NCI-H2196 treated with DMSO at 0.1 percent for 48 hours (cell line): ENCODE data around the gene NKAPD1.
"Not testable (repeated sequence)": the region's sequence is repeated elsewhere in the genome, so short reads cannot be mapped to it uniquely, and the experiment has no call there.

Experiments used
- DNase-seq: peaks from one replicate; lab custom pipeline; 2025; ENCODE audit not compliant: unreplicated experiment; lab: John Stamatoyannopoulos, UW

The NKAPD1 gene, protein sequence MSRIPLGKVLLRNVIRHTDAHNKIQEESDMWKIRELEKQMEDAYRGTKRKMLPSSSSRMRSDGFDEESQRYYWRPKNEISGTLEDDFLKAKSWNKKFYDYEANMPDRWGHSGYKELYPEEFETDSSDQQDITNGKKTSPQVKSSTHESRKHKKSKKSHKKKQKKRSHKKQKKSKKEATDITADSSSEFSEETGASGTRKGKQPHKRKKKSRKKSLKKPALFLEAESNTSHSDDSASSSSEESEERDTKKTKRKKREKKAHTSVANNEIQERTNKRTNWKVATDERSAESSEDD

DNA sequence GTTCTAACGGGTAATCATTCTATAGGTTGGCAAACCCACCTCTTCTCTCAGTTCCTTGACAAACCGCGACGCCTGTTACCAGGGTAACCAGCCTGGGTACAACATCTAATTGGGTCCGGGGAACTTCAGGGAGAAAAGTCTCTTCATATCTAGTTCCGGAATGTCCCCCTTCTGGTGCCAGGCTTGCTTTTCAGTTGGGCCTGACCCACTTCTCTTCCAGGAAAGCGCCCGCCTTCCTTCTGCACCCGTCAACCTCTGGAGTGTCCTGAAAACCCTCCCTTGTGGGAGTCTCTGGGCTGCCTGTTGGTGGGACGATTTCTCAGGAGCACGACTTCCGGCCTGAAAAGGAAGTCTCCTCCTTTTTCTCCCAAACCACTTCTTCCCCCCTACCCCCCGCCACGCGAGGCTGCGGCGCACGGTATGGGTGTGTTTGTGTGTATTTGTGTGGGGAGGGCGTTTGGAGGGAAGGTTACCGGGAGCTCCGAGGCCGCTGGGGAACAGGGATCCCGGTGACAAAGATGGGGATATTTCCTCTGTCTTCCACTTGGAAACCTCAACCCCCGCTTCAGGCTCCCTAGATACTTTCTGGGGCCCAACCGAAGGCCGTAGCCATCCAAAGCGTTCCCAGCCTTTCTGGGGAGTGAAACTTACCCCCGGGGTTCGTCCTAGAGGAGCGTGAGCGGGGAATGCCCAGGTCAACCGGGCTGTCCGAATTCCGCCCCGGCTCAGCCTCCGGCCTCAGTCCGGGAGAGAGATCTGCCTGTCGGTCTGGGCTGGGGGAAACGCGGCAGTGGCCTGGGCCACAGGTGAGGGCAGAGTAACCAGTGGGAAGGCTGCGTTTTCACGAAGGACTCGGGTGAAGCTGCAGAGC is at the start of gene NKAPD1, which contains the start of gene PIH1D2:
TSS of gene NKAPD1 (plus strand) at position 359 of the 871 bp plus-strand sequence. CDS start 1,276 bp downstream, outside the sequence.
TSS of gene PIH1D2 (minus strand) at position 77 of the 871 bp plus-strand sequence. CDS start 843 bp downstream, outside the sequence.
- peak; percentile 93 for DNase-seq

DNA sequence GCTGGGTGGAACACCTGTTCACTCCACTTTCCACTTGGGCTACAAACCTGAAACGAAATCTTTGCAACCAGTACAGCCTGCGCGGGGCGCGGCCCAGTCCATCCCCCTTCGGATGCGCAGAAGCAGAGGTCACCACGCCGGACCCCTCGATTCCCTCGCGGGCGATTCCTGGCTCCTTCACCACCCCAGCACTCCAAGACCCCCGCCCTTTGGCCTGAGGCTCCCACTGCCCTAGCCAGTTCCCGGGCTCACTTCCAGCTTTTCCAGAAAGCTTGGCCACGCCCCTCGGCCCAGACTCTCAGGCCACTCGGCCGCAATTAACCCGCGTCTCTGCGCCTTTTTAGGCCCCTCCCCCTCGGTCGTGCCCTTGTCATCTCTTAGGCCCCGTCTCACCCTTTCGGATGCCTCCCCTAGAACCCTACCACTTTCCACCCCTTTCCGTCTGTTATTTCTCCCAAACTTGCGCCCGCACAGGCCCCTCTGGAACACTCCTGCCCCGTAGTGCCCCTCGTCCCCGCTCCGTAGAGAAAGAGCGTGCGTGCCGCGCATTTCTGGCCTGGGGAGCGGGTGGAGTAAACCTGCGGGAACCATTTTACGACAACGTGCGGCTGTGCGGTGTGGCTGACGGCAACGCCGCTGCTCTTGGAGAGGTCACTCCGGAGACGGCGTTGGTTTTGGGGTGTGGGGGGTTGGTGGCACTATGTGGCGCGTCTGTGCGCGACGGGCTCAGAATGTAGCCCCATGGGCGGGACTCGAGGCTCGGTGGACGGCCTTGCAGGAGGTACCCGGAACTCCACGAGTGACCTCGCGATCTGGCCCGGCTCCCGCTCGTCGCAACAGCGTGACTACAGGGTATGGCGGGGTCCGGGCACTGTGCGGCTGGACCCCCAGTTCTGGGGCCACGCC is 49.1 kb upstream of the NKAPD1 start, which contains the start of gene DLAT:
TSS of gene DLAT (plus strand) at position 636 of the 906 bp plus-strand sequence. CDS start at position 701, 65 bp downstream.
- DNase-seq, result peak; percentile 81

DNA sequence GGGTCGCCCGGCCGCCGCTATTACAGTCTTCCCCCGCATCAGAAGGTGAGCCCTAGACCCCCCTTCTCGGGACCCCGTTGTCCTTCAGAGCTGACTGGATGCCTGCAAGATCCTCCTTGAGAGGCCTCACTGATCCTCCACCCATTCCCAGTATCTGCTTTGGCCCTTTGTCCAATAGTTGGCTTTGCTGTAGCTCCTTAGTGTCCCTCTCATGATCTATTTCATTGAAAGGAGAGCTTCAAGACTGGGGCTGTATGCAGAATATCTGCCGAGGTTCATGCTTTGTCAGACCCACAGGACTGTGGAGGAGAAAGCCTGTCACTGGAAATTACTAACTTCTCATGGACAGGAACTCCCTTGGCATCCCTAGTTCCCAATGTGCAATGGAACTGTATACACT is 48.4 kb upstream of the NKAPD1 start:
- no peak for DNase-seq

DNA sequence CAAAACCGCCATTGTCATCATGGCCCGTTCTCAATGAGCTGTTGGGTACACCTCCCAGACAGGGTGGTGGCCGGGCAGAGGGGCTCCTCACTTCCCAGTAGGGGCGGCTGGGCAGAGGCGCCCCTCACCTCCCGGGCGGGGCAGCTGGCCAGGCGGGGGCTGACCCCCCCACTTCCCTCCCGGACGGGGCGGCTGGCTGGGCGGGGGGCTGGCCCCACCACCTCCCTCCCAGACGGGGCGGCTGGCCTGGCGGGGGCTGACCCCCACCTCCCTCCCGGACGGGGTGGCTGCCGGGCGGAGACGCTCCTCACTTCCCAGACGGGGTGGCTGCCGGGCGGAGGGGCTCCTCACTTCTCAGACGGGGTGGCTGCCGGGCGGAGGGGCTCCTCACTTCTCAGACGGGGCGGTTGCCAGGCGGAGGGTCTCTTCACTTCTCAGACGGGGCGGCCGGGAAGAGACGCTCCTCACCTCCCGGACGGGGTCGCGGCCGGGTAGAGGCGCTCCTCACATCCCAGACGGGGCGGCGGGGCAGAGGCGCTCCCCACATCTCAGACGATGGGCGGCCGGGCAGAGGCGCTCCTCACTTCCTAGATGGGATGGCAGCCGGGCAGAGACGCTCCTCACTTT is 47.2 kb upstream of the NKAPD1 start:
- not testable (repeated sequence) for DNase-seq

DNA sequence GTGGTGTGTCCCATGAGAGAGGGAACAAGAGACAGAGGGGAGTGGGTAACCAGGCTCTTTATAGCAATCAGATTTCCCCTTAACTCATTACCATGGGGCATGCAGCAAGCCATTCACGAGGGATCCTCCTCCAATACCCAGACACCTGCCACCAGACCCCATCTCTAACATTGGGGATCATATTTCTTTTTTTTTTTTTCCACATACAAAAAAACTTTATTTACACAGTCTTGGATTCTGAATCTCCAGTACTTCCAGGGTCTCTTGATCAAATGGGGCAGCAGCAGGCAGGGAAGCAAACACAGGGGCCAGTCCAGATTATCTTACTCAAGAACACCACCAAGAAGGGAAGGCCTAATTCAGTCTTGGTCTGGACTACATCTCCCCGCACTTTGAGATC is 44.6 kb upstream of the NKAPD1 start:
- DNase-seq, result no peak

DNA sequence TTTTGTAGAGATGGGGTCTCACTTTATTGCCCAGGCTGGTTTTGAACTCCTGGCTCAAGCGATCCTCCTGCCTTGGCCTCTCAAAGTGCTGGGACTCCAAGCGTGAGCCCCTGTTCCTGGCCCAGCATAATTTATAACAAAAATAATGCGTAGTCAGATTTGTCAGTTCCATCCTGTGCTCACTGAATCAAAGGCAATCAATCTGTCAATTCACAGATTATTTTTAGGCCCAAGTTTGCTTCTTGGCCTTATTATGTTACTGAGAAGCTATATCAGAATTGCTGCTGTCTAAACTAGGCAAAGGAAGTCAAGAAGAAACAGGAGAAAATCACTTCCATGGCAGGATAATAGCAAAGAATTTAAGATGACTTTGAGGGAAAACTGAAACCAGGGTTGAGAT is 40.2 kb upstream of the NKAPD1 start:
- no peak for DNase-seq

DNA sequence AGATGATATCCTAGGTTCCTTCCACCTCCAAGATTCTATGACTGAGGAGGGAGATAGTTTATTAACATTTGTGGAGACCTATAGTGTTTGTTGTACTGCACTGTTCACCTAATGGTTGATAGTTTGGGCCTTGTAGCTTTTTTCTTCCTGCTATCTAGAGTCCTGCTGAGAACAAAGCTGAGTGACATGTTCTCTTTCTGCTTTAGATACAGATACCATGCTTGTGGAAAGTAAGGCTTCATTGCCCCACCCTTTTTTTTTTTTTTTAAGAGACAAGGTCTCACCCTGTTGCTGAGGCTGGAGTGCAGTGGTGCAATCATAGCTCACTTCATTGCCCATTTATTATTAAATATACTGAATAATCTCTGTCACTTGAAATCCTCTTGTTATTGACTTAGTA is 36.6 kb upstream of the NKAPD1 start:
- no peak for DNase-seq

DNA sequence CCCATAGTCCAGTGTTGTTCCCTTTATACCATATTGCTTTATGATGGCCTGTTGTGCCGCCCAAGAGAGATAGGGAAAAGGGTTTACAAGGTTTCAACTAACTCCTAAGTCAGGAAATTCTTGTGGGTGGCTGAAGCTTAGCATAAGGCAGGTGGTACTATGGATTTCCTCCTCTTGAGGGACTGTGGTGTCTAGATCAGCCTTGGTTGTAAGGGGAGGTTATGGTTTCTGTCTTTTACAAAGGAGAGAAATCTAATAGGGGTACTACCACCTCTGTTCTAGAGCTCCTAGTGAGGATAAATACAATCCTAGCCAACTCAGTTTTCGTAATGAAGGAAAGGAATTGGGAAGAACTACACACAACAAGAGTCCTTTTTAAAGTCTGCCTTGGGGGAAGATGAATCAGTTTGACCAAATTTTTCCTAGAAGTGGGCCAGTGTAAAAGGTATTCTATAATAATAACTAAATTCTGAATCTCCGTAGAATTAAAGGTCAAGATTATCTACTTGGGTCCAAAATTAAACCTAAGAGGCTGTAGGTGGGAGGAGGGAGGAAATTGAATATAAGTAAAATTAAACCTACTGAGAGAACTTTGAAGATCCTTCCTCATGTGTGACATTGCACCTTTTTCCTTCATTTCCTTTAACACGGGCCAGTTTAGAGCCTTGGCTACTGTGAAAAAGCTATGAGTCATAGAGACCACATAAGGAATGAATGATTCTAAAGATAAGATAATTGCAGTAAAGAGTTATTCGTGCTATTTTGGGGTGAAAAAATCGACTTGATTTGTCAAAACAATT is 31.7 kb upstream of the NKAPD1 start:
- no peak for DNase-seq

DNA sequence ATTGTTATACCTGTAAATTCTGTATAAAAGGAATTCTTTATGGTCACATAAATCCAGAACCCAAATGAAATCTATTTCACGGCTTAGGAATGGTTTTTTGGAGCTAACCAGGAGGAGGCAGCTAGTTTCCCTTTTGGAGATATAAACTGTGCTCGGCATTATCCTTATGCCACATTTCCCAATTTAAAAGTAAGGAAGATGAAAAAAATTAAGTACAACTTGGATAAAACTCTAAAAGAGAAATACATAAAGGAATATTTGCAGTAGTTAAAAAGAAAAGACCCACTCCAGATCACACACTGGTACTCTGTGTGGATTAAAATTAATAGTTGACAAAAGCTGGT is 31.2 kb upstream of the NKAPD1 start:
- no peak for DNase-seq

DNA sequence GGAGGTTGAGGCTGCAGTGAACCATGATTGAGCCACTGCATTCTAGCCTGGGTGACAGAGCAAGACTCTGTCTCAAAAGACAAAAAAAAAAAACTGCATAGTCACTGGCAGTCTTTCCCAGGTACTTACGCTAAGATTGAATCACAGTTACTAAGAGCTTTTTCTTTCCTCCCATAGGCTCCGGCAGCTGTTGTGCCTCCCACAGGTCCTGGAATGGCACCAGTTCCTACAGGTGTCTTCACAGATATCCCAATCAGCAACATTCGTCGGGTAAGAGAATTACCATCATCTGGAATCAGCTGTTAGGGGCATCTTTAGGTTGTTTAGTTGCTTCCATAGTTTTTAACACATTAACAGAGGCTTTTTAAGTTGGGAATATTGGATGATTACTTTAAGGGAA is 29.1 kb upstream of the NKAPD1 start:
- DNase-seq, result no peak

DNA sequence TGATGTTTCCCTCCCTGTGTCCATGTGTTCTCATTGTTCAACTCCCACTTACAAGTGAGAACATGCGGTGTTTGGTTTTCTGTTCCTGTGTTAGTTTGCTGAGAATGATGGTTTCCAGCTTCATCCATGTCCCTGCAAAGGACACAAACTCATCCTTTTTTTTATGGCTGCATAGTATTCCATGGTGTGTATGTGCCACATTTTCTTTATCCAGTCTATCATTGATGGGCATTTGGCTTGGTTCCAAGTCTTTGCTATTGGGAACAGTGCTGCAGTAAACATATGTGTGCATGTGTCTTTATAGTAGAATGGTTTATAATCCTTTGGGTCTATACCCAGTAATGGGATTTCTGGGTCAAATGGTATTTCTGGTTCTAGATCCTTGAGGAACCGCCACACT is 27.5 kb upstream of the NKAPD1 start:
- not testable (repeated sequence) for DNase-seq

DNA sequence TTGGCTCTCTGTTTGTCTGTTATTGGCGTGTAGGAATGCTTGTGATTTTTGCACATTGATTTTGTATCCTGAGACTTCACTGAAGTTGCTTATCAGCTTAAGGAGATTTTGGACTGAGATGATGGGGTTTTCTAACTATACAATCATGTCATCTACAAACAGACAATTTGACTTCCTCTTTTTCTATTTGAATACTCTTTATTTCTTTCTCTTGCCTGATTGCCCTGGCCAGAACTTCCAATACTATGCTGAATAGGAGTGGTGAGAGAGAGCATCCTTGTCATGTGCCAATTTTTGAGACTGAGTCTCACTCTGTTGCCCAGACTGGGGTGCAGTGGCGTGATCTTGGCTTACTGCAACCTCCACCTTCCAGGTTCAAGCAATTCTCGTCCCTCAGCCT is 25.8 kb upstream of the NKAPD1 start:
- not testable (repeated sequence) for DNase-seq

DNA sequence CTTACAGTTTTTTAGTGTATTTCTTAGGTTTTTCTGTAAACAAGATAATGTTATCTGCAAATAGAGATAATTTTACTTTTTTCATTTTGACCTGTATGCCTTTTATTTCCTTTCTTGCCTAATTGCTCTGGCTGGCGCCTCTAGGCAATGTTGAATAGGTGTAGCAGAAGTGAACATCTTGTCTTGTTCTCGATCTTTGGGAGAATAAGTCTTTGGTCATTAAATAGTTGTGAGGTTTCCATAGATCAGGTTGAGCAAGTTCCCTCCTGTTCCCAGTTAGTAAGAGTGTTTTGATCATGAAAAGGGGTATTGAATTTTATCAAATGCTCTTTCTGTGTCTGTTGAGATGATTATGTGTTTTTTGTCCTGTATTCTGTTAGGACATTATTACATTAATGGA is 24.3 kb upstream of the NKAPD1 start:
- DNase-seq, result no peak

DNA sequence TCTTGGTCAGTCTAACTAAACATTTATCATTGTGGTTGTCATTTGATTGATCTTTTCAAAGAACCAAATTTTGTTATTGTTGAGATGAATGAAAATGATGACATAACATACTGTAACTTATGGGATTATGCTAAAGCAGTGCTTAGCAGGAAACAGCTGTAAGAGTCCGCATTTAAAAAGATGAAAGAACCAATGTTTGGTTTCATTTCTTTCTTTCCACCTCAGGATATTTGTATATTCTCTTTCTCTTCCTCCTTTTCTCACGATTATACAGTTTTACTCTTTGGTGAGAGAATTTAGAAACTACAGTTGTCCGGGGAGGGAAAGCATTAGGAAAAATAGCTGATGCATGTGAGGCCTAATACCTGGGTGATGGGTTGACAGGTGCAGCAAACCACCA is 23.4 kb upstream of the NKAPD1 start:
- no peak for DNase-seq

DNA sequence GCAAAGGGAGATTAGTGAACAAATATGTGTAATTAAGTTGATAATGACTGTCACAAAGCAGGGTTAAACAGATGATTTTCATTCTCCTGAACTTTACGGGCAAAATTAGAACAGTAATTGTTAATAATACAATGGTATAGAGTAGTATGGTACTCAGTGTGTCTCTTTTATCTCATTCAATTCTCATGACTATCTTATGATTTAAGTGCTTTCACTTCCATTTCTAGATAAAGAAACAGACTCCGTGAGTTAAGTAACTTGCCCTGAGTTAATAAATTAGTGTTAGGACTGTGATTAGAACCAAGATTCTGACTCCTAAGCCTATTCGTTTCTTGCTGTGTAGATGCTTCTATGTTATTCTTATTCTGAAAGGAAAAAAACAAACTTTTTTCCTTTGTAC is 22.3 kb upstream of the NKAPD1 start:
- DNase-seq, result no peak

DNA sequence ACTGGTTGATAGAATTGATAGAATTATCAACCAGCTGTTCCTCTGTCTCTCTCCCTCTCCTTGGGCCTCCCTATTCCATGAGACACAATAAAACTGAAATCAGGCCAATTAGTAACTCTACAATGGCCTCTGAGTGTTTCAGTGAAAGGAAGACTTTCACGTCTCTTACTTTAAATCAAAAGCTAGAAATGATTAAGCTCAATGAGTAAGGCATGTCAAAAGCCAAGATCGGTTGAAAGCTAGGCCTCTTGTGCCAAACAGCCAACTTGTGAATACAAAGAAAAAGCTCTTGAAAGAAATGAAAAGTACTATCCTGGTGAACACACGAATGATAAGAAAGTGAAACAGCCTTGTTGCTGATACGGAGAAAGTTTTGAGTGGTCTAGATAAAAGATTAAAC is 16.9 kb upstream of the NKAPD1 start:
- no peak for DNase-seq

DNA sequence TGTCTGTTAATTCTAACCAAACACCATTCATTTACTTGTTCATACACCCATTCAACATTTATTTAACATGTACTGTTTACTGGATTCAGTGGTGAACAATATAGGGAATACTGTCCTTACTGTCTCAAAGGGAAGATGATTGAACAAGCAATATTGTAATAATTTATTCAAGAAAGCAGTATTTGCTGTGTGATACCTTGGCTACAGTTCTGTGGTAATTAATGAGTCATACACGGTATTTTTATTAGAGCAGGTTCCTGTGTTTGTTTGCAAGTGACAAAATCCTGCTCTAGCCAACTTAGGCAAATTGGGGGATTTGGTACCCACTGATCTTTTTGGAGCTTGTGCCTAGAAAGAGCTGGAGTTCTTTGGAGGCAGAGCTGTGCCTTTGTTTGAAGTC is 16.0 kb upstream of the NKAPD1 start:
- DNase-seq, result no peak

DNA sequence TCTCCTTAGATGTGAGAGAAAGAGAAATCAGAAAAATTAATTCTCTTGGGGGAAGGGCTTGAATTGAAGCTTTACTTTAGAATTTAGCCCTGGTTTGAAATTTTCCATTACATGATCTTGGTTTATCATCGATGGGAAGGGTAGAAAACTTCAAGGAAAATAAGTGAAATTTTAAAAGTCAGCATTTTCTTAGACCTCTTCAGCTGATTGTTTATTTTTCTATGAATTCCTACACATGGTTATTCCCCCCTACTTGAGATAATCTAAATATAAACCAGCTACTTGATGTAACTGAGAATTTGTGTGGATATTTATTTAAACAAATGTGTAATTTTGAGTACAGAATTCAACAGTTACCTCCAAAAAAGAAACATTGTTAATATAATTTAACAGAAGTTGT is 11.2 kb upstream of the NKAPD1 start:
- DNase-seq, result no peak

DNA sequence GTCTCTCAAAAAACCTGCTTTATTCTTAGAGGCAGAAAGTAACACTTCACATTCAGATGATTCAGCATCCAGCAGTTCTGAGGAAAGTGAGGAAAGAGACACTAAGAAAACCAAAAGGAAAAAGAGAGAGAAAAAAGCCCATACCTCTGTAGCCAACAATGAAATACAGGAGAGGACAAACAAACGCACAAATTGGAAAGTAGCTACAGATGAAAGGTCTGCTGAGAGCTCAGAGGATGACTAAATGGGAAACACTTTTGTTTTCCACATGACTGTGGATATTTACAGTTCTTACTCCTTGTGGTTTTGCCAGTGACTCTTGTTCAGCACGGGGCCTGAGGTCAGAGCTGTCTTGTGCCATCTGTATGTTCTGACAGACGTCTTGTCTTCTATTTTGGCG is 8.6 kb downstream of the NKAPD1 start:
- no peak for DNase-seq
